ENCODE data around the gene CHD9NB. TPM values are rescaled to one million over a fixed set of nuclear protein-coding genes. Genes with fewer than 3 reads are reported as not detected.
"Not testable (repeated sequence)": the region's sequence is repeated elsewhere in the genome, so short reads cannot be mapped to it uniquely, and the experiment has no call there.

CHD9NB gene
- polyA plus RNA-seq, 3 donors: 0.45 to 4.3 (median 1.2) TPM

DNA sequence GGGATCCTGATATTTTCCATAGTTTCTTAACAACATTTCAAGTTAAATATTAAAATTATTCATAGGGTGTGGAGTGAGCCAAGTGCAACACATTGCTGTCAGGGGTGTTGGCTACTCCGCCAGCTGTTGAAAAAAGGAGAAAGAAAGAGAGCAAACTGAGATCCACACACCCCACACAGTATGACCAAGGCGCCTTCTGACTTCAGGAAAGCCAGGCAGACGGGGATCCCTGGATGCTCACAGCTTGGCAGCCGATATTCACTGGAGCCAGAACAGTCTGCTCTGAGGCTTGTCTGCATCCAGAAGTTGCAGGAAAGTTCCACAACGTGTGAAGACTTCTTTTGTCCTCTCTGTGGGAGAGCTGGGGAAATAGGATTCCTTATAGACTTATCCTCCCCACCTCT is 9.3 kb downstream of the CHD9NB start:
- WGBS, 3 donors: 36 to 59% (median 36%) methylated on average over 5 of the region's 5 CpGs
- H3K27ac ChIP-seq (ENCODE audit: low read depth, low read length): no peak overlapping the region

DNA sequence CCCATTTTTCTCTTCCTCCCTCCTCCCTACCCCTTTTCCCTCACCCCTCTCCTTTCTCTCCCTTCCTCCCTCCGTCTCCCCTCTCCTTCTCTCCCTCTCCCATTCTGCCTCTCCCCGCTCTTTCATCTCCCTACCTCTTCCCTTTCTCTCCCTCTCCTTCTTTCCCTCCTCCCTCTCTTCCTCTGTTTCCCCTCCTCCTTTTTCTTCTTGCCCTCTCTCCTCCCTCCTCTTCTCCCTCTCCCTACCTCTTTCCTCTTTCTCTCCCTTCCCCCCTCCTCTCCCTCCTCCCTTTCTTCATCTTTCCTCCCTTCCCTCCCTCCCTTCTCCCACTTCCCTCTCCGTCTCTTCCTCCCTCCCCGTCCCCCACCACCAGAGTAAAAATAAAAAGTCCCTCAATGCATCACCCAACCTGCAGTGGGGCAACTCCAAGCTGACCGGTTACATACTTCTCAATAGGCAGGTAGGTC is 10.4 kb downstream of the CHD9NB start:
- H3K27ac ChIP-seq (ENCODE audit: low read depth, low read length): no peak overlapping the region
- 34 to 59% (median 41%) methylated on average over 5 of the region's 5 CpGs for WGBS, 3 donors

DNA sequence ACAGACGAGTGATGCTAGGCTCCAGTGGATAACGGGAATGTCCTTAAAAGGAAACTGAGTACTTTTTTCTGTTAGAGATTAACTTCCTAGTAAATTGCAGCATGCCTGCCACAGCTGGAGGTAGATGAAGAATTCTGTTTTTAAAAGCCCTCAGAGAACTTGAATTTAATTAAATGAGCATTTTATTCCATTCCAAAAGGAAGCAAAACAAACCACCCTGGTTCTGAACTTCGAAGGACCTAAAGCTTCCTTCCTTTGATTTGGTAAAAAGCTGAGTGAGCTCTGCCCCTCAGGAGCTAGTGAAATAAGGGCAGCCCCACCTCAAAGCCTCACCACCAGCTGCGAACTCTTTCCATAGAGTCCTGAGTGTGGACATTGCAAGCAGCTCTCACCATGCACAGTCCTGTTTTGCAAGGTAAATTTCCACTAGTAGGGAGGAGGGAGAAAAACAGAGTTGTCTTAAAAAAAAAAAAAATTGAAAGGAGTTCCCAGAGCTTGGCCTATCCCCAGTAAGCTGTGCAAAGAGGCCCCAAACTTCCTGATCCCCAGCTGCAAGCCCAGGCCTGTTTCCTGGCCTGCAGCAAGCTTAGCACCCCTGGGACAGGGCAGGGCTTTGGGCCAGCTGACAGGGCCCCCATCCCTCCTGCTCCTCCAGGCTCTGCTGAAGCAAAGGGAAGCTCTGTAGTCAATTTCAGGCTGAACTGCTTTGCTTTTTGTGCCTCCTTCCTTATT is 11.2 kb downstream of the CHD9NB start:
- no peak overlapping the region for H3K27ac ChIP-seq (ENCODE audit: low read depth, low read length)
- WGBS, 3 donors: 16 to 38% (median 25%) methylated on average over 4 of the region's 4 CpGs

DNA sequence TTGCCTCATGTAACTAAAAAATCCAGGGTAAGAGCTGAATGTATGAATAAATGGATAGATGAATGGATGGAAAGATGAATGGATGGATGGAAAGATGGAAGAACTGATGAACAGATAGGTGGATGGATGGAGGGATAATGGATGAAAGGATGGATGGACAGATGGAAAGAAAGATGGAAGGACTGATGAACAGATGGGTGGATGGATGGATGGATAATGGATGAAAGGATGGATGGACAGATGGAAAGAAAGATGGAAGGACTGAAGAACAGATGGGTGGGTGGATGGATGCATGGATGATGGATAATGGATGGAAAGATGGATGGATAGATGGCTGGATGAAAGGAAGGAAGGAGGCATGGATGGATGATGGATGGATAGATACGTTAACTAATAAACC is 11.9 kb downstream of the CHD9NB start:
- 82 to 83% (median 82%) methylated on average over 1 of the region's 1 CpG for WGBS, 3 donors
- no peak overlapping the region for H3K27ac ChIP-seq (ENCODE audit: low read depth, low read length)

DNA sequence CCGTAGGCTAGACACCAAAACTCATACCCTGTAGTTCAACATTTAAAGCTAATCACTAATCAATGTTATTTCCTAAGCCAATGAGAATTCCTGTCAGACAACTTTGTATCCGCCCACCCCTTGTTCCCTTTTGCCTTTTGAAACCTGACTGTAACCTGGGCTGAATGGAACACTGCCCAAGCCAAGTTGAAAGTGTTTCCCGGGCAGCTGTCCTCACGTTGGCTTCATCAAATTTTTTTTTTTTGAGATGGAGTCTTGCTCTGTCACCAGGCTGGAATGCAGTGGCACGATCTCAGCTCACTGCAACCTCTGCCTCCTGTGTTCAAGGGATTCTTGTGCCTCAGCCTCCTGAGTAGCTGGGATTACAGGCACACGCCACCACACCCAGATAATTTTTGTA is 16.0 kb downstream of the CHD9NB start:
- H3K27ac ChIP-seq (ENCODE audit: low read depth, low read length): not testable (repeated sequence)
- WGBS, 3 donors: 71 to 85% (median 79%) methylated on average over 6 of the region's 6 CpGs

DNA sequence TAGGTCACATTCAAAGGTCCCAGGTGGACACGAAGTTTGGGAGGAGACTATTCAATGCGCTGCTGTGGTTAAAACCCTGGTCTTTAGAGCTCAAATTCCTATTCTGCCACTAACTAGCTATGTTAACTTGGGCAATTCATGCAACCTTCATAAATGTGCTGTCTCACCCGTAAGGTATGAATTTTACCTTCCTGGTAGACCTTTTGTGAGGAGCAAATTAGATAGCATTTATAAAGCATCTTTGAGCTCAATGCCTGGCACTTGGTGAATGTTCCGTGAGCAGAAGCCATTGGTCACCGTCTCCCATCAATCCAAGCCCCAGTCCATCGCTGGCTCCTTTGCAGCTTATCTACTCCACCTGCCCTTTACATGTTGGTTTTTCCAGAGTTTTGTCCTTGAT is 16.6 kb downstream of the CHD9NB start:
- H3K27ac ChIP-seq (ENCODE audit: low read depth, low read length): no peak overlapping the region
- WGBS, 3 donors: 78 to 94% (median 86%) methylated on average over 6 of the region's 6 CpGs

DNA sequence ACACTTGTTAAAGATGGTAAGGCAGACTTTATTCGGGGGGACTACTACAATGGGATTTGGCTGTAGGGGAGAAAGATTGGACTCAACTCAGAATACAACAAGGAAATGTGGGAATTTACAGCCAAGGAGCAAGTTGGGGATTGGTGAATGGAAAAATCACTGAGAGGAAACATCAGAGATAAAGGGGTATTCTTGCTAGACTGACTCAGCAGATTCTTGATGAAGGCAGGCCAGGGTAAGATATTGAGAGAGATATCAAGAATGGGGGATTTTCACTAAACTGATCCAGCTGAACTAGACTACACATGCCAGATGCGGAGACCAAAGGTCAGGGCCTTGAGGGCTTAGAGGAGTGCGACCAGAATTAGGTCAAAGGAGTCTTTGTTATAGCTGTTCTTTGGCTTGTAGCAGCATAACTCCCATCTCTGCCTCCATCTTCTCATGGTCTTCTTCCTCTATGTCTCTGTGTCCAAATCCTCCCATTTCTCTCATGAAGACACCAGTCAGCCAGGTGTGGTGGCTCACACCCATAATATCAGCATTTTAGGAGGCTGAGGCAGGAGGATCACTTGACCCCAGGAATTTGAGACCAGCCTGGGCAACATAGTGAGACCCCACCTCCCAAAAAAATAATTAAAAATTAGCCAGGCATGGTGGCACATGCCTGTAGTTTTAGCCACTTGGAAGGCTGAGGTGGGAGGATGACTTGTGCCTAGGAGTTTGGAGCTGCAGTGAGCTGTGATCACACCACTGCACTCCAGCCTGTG is 17.3 kb downstream of the CHD9NB start:
- 72 to 90% (median 78%) methylated on average over 3 of the region's 3 CpGs for WGBS, 3 donors
- no peak overlapping the region for H3K27ac ChIP-seq (ENCODE audit: low read depth, low read length)

DNA sequence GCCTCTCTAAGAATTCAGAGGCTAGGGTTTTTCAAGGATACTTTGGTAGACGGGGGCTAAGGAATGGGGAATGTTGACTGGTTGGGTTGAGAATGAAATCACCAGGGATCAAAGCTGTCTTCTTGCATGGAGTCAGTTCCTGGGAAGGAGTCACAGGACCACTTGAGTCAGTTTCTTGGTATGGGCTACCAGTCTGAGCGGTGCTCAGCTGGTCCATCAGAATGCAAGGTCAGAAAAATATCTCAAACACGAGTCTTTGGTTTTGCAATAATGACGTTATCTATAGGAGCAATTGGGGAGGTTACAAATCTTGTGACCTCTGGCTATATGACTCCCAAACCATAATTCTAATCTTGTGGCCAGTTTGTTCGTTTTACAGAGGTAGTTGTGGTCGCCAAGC is 18.4 kb downstream of the CHD9NB start:
- no peak overlapping the region for H3K27ac ChIP-seq (ENCODE audit: low read depth, low read length)
- 79 to 88% (median 85%) methylated on average over 6 of the region's 6 CpGs for WGBS, 3 donors

DNA sequence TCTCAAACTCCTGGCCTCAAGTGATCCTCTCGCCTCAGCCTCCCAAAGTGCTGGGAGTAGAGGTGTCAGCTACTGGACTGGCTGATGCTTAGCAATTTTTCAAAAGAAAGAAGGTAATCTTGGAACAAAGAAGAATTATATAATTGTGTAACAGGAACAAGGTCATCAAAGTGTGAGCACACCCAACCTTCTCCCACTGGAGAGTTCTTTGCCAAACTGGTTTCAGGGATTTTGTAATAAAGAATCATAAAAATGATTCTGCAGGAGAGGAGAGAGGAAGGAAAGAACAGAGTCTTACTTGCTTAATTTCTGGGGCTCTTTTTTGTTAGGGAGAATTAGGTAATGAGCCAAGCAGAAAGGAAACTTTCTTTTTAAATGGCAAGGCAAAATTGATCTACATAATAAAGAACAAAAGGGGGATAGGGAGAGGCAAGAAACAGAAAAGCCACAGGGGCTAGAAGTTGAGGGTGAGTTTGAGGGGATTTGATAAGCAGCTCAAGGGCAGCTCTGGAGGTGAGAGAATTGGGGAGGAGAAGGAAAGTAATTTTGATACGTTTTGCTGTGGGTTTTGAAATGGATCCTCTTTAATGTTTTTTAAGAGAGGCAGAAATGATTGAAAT is 21.3 kb downstream of the CHD9NB start:
- no peak overlapping the region for H3K27ac ChIP-seq (ENCODE audit: low read depth, low read length)
- 50 to 52% (median 50%) methylated on average over 2 of the region's 2 CpGs for WGBS, 3 donors

DNA sequence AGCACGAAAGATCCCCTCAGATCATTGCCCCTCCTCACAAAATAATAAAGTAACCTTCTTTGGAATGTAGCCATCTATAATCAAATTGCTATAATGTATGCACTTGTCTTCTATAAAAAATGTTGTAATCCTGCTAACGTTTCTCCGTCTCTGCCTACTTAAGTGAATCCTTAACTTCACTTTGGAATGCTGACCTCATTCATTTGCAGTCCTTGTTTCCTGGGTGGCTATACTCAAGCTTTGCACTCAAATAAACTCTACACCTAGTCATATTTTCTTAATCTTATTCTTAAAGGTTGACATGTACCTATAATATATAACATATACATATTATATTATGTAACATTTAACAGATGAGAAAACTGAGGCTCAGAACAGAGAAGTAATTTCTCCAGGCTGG is 22.7 kb downstream of the CHD9NB start:
- 66 to 88% (median 82%) methylated on average over 3 of the region's 3 CpGs for WGBS, 3 donors
- no peak overlapping the region for H3K27ac ChIP-seq (ENCODE audit: low read depth, low read length)

DNA sequence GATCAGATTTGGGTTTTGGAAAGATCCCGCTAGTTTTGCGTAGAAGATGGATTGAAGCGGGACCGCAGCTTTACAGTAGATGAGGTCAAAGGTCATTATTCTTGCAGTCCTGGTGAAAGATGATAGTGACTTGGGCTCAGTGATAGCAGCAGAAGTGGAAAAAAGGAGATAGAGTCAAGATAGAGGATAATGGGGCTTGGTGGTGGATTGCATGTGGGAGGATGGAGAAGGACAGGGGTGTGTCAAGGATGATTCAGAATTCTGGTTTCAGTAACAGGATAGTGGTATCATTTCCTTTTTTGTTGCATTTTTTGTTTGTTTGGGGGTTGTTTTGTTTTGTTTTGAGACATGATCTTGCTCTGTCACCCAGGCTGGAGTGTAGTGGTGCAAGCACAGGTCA is 28.7 kb downstream of the CHD9NB start:
- WGBS, 3 donors: 94 to 99% (median 96%) methylated on average over 4 of the region's 4 CpGs
- no peak overlapping the region for H3K27ac ChIP-seq (ENCODE audit: low read depth, low read length)

DNA sequence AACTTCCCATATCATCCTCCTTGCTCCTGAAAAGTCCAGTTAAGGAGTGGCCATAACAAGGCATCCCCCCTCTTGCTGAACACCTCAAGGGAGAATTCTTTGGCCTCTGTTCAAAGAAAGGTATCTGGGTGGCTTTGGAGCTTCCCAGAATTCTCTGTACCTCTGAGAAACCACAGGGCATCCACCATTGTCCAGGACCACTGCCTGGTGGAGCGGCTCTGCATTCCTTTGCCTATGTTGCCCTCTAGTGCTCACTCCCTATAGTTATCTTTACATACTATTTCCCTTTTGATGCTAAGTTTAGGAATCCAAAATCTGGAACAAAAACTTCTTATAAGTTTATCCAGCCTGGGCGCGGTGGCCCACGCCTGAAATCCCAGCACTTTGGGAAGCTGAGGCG is 30.3 kb downstream of the CHD9NB start:
- no peak overlapping the region for H3K27ac ChIP-seq (ENCODE audit: low read depth, low read length)
- WGBS, 3 donors: 6 to 10% (median 9%) methylated on average over 5 of the region's 5 CpGs

DNA sequence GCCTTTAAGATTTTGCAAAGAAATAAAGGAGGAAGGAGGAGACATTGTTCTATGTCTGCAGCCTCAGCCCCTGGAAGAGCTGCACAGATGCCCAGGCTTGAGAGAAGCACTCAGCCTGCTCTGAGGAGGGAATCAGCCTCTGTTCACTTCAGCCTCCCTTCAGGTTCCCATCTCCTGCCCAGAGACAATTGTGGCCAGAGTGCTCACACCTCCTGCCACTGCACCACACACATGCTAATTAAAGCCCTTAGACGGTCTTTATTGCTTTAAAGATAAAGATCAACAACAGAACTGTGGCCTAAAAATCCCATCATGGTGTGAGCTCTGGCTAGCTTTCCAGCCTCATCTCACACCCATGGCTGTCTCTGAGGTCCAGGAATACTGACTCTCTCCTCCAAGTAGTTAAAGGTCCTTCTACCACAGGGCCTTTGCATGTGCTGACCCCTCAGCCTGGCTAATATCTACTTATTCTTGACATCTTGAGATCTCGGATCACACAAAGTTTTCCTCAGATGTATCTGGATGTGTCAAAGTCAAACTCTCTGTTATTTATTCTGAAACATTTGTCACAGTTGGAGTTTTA is 33.8 kb downstream of the CHD9NB start:
- no peak overlapping the region for H3K27ac ChIP-seq (ENCODE audit: low read depth, low read length)
- WGBS, 3 donors: 75 to 88% (median 88%) methylated on average over 2 of the region's 2 CpGs

DNA sequence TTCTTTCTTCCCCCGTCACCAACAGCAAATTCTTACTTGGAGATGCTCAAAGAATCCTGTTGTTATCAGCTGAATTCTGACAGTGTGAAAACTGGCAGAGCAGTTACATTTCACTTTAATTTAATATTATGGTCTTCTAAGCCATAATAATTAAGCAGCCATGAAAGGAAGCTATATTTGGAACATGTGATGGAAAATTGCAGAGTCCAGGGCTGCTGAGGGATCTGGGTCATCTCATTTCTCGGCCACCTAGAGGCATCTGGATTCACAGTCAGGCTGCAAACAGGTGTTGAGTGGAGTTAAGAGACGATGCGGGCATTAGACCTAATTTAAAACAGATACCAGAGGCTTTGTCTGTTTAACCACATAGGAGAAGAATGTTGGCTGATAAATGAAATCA is 38.4 kb downstream of the CHD9NB start:
- 42 to 51% (median 48%) methylated on average over 4 of the region's 4 CpGs for WGBS, 3 donors
- H3K27ac ChIP-seq (ENCODE audit: low read depth, low read length): no peak overlapping the region

DNA sequence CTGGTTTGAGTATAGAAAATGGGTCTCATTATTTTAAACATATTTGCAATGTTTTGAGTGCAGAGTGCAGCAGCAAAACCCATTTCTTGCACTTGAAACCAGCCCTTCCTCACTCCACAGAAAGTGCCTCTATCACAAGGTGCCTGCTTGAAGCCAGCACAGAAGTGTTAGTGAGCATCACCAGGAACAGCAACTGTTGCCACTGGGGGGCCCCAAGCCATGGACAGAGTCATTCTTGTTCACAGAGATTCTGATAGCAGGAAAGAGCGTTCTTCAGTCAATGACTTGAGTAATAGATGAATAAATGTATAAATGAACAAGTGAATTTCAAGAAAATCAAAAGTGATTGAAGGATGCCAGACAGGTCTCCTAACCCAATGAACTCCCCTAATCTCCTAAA is 45.6 kb downstream of the CHD9NB start:
- no peak overlapping the region for H3K27ac ChIP-seq (ENCODE audit: low read depth, low read length)
- 83 to 91% (median 90%) methylated on average over 1 of the region's 1 CpG for WGBS, 3 donors

DNA sequence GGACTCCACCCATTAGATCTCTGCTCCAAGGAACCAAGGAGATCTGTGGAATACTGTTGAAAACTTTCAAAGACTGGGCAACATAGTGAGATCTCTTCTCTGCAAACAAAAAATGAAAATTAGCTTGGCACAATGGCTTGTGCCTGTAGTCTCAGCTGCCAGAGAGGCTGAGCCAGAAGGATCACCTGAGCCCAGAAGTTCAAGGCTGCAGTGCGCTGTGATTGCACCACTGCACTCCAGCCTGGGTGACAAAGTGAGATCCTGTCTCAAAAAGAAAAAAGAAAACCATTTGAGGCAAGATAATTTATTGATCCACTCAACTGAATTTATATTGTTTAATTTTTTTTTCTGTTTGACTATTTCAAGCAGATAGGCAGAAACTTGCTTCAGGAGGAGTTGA is 54.8 kb downstream of the CHD9NB start:
- no peak overlapping the region for H3K27ac ChIP-seq (ENCODE audit: low read depth, low read length)
- whole genome bisulfite sequencing, 3 donors: 52 to 88% (median 84%) methylated on average over 1 of the region's 1 CpG

DNA sequence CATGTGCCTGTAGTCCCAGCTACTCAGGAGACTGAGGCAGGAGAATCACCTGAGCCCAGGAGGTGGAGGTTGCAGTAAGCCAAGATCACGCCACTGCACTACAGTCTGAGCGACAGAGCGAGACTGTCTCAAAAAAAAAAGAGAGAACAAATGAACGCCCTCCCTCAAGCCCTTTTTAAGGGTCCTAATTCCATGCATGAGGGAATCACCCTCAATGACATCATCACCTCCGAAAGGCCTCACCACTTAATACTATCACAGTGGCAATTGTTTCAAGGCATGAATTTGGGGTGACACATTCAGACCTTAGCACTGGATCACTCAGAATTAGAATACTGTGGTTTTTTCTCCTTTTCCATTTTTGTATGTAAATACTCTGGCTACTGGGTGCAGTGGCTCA is 57.8 kb downstream of the CHD9NB start:
- no peak overlapping the region for H3K27ac ChIP-seq (ENCODE audit: low read depth, low read length)
- WGBS, 3 donors: 89 to 95% (median 89%) methylated on average over 5 of the region's 5 CpGs

DNA sequence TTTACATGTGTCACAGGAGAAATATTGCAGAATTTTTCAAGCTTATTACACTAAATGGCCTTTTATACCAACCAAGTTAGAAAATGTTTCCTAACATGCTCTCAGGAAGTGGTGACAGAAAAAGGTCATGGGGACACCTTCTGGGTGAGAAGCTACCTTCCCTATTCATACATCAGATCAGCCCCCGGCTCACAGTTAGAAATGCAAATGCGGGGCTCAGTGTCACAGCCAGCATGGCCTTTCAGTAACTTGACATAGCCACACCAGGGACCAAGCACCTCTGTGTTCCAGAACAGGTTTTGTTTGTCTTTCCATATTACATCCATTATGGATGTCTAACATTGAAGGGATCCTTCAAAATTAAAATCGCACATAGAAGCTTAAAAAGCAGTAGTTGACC is 59.5 kb downstream of the CHD9NB start:
- H3K27ac ChIP-seq (ENCODE audit: low read depth, low read length): no peak overlapping the region
- 63 to 70% (median 70%) methylated on average over 3 of the region's 3 CpGs for WGBS, 3 donors

DNA sequence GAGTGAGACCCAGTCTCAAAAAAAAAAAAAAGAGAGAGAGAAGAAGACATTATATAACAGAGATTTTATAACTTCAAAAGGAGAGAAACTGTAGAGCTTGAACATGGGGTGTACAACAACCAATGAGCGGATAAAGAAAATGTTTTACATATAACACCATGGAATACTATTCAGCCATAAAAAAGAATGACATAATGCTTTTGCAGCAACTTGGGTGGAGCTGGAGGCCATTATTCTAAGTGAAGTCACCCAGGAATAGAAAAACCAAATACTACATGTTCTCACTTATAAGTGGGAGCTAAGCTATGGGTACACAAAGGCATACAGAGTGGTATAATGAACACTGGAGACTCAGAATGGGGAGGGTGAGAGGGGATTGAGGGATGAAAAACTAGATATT is 61.1 kb downstream of the CHD9NB start:
- no peak overlapping the region for H3K27ac ChIP-seq (ENCODE audit: low read depth, low read length)
- WGBS, 3 donors: 97 to 100% (median 98%) methylated on average over 1 of the region's 1 CpG
